Nephron (organoid): ENCODE measurements around the gene ORC6.
A peak's percentile ranks its signal among the peaks of the same experiment; 100 is the strongest.

Experiments
- H3K27ac Mint-ChIP-seq, 3 experiments: 2 replicates each; pipeline ENCODE4 v1.8.0; 2020; ENCODE audit warnings: mixed read lengths in 3 of 3, mild to moderate bottlenecking in 2 of 3, moderate library complexity in 1 of 3
- H3K27me3 Mint-ChIP-seq: 2 replicates; pipeline ENCODE4 v1.8.0; 2021; ENCODE audit warnings: low read depth, mild to moderate bottlenecking, moderate library complexity, mixed read lengths
- H3K36me3 Mint-ChIP-seq: 2 replicates; pipeline ENCODE4 v1.8.0; 2020; ENCODE audit warnings: low read depth, mixed read lengths
- H3K4me1 Mint-ChIP-seq: 2 replicates; pipeline ENCODE4 v1.8.0; 2020; ENCODE audit warnings: mixed read lengths
- H3K4me3 Mint-ChIP-seq, 3 experiments: 2 replicates each; pipeline ENCODE4 v1.8.0; 2020; ENCODE audit warnings: mild to moderate bottlenecking in 3 of 3, mixed read lengths in 3 of 3, moderate library complexity in 2 of 3
- H3K9me3 Mint-ChIP-seq: 2 replicates; pipeline ENCODE4 v1.8.0; 2020; ENCODE audit warnings: mixed read lengths
- CTCF ChIP-seq, 3 experiments: fragments of 200-600 bp; sonication (generic); IDR thresholded peaks; one replicate each; pipeline ENCODE4 v1.5.0; 2021; ENCODE audit warnings: antibody characterized with exemption in 3 of 3; ENCODE audit not compliant: unreplicated experiment in 3 of 3

Gene ORC6

GRCh38 chr16:46689365-46690280, at the start of gene ORC6:
Gene ORC6 (plus strand): TSS chr16:46689659. CDS start chr16:46689706, 47 bp downstream.
- H3K36me3 Mint-ChIP-seq, result peaks cover 13% of the 10 kb centered on the region
- H3K27ac Mint-ChIP-seq, result no peak within 1 kb of the TSS
- peaks cover 42% of the 10 kb centered on the region for H3K4me1 Mint-ChIP-seq

GRCh38 chr16:46648656-46649055, 40.8 kb upstream of the ORC6 start:
- TF ChIP-seq CTCF (IDR thresholded peaks at IDR 0.05; ENCODE audit: unreplicated experiment in 3 of 3), result no peak
- no peak overlapping the region for H3K27ac Mint-ChIP-seq
- H3K4me1 Mint-ChIP-seq, result peaks cover 11% of the 10 kb centered on the region
- peaks cover under 1% of the 10 kb centered on the region for H3K27me3 Mint-ChIP-seq
- H3K4me3 Mint-ChIP-seq, result no peak overlapping the region
- no peaks in the 10 kb centered on the region for H3K36me3 Mint-ChIP-seq
- H3K9me3 Mint-ChIP-seq, result peaks cover 25% of the 10 kb centered on the region

More at GRCh38 chr16:46689365-46690280, at the start of gene ORC6:
- H3K9me3 Mint-ChIP-seq, result no peaks in the 10 kb centered on the region
- no peak within 1 kb of the TSS for H3K4me3 Mint-ChIP-seq
- peak; percentile 43 to 56 (median 43) for TF ChIP-seq CTCF (IDR thresholded peaks at IDR 0.05; ENCODE audit: unreplicated experiment in 3 of 3)
- no peaks in the 10 kb centered on the region for H3K27me3 Mint-ChIP-seq

- Mint-ChIP-seq H3K36me3 (no peaks in the 10 kb centered on the region), H3K4me3 (peak overlapping the region in 1 of 3 experiments; percentile 61), H3K27me3 (no peaks in the 10 kb centered on the region), H3K9me3 (peaks cover 14% of the 10 kb centered on the region), H3K4me1 (peaks cover 11% of the 10 kb centered on the region), H3K27ac (peak overlapping the region in 2 of 3 experiments; percentile 76 to 88)
- no peak for TF ChIP-seq CTCF (IDR thresholded peaks at IDR 0.05; ENCODE audit: unreplicated experiment in 3 of 3)
Measured at GRCh38 chr16:46649588-46650253, 39.7 kb upstream of the ORC6 start.

- Mint-ChIP-seq H3K4me1 (peaks cover 11% of the 10 kb centered on the region), H3K27ac (peak overlapping the region in 2 of 3 experiments; percentile 76 to 88), H3K4me3 (no peak overlapping the region), H3K36me3 (peaks cover 4% of the 10 kb centered on the region), H3K9me3 (peaks cover 10% of the 10 kb centered on the region), H3K27me3 (no peaks in the 10 kb centered on the region)
- no peak for TF ChIP-seq CTCF (IDR thresholded peaks at IDR 0.05; ENCODE audit: unreplicated experiment in 3 of 3)
Measured at GRCh38 chr16:46650254-46650623, 39.2 kb upstream of the ORC6 start.

- TF ChIP-seq CTCF (IDR thresholded peaks at IDR 0.05; ENCODE audit: unreplicated experiment in 3 of 3), result no peak
- H3K4me3 Mint-ChIP-seq, result no peak overlapping the region
- H3K36me3 Mint-ChIP-seq, result peaks cover 12% of the 10 kb centered on the region
- no peaks in the 10 kb centered on the region for H3K27me3 Mint-ChIP-seq
- peaks cover 3% of the 10 kb centered on the region for H3K9me3 Mint-ChIP-seq
- peak overlapping the region in 1 of 3 experiments; percentile 88 for H3K27ac Mint-ChIP-seq
- peaks cover 11% of the 10 kb centered on the region for H3K4me1 Mint-ChIP-seq
Measured at GRCh38 chr16:46651305-46651704, 38.2 kb upstream of the ORC6 start.
